Measurements from ENCODE around the gene DNAJB12. TPM values are rescaled to one million over a fixed set of nuclear protein-coding genes. Genes with fewer than 3 reads are reported as not detected.

The DNAJB12 gene
- total RNA-seq, 2 donors from 2014 or later: 36.9 to 38.5 TPM

- no peak for DNase-seq
- intact Hi-C loops (cut with DNase I, micrococcal nuclease): no loop called here
- ATAC-seq: no peak
Observed at GRCh38 chr10:72322280-72323058, 32.2 kb downstream of the DNAJB12 start.

- ATAC-seq: no peak
- DNase-seq: no peak
- intact Hi-C loops (cut with DNase I, micrococcal nuclease): no loop called here
Observed at GRCh38 chr10:72322030-72322279, 32.8 kb downstream of the DNAJB12 start.

GRCh38 chr10:72321248-72322029, 33.3 kb downstream of the DNAJB12 start:
- intact Hi-C loops (cut with DNase I, micrococcal nuclease): no loop called here
- ATAC-seq: no peak
- DNase-seq: no peak

- DNase-seq (peak; percentile 52 to 82), ATAC-seq (peak; percentile 18)
- intact Hi-C loops (cut with DNase I, micrococcal nuclease): no loop called here
Observed at GRCh38 chr10:72320676-72321247, 34.0 kb downstream of the DNAJB12 start.

GRCh38 chr10:72319416-72320254, 35.1 kb downstream of the DNAJB12 start:
- ATAC-seq: peak; percentile 79
- intact Hi-C loops (cut with DNase I, micrococcal nuclease): no loop called here

GRCh38 chr10:72318418-72319262, 36.1 kb downstream of the DNAJB12 start:
- ATAC-seq: no peak
- no peak for DNase-seq
- intact Hi-C loops (cut with DNase I, micrococcal nuclease): no loop called here

More at GRCh38 chr10:72319416-72320254, 35.1 kb downstream of the DNAJB12 start:
- peak; percentile 92 to 94 for DNase-seq

- peak; percentile 44 for ATAC-seq
- DNase-seq: peak; percentile 85 to 88
- intact Hi-C loops (cut with DNase I, micrococcal nuclease): no loop called here
Observed at GRCh38 chr10:72316748-72317435, 37.8 kb downstream of the DNAJB12 start.

GRCh38 chr10:72316386-72316700, 38.4 kb downstream of the DNAJB12 start:
- ATAC-seq (no peak), DNase-seq (no peak)
- intact Hi-C loops (cut with DNase I, micrococcal nuclease): no loop called here

GRCh38 chr10:72315611-72316385, 38.9 kb downstream of the DNAJB12 start:
- peak; percentile 63 for ATAC-seq
- peak; percentile 62 to 80 for DNase-seq
- intact Hi-C loops (cut with DNase I, micrococcal nuclease): no loop called here

- intact Hi-C loops (cut with DNase I, micrococcal nuclease): no loop called here
- no peak for DNase-seq
- no peak for ATAC-seq
Observed at GRCh38 chr10:72315054-72315453, 39.7 kb downstream of the DNAJB12 start.

GRCh38 chr10:72314263-72314662, 40.5 kb downstream of the DNAJB12 start:
- no peak for DNase-seq

GRCh38 chr10:72312865-72313391, 41.8 kb downstream of the DNAJB12 start:
- intact Hi-C loops (cut with DNase I, micrococcal nuclease): no loop called here
- ATAC-seq (no peak), DNase-seq (no peak)

More at GRCh38 chr10:72314263-72314662, 40.5 kb downstream of the DNAJB12 start:
- ATAC-seq: no peak
- intact Hi-C loops (cut with DNase I, micrococcal nuclease): no loop called here

- ATAC-seq: no peak
- intact Hi-C loops (cut with DNase I, micrococcal nuclease): no loop called here
- DNase-seq: no peak
Observed at GRCh38 chr10:72311667-72312066, 43.1 kb downstream of the DNAJB12 start.

- no peak for DNase-seq
- ATAC-seq: no peak
- intact Hi-C loops (cut with DNase I, micrococcal nuclease): no loop called here
Observed at GRCh38 chr10:72310636-72311035, 44.1 kb downstream of the DNAJB12 start.

- ATAC-seq: no peak
- intact Hi-C loops (cut with DNase I, micrococcal nuclease): no loop called here
- no peak for DNase-seq
Observed at GRCh38 chr10:72310241-72310633, 44.5 kb downstream of the DNAJB12 start.

- ATAC-seq: peak; percentile 90
- peak; percentile 71 to 86 for DNase-seq
- intact Hi-C loops (cut with DNase I, micrococcal nuclease): no loop called here
Observed at GRCh38 chr10:72309290-72310240, 45.2 kb downstream of the DNAJB12 start.
